GM23248 (cell line): Measurements from ENCODE around the gene CCDC196.

Source experiments
- EZH2 ChIP-seq: fragments of 200-600 bp; sonication (generic); IDR thresholded peaks from 2 replicates; pipeline ENCODE4 v1.6.1; 2018; ENCODE audit warnings: antibody characterized with exemption, mild to moderate bottlenecking; ENCODE audit not compliant: insufficient read depth, poor library complexity, severe bottlenecking
- EZH2phosphoT487 ChIP-seq: fragments of 200-600 bp; sonication (generic); IDR thresholded peaks from 2 replicates; pipeline ENCODE4 v1.6.1; 2018; ENCODE audit warnings: antibody characterized with exemption, moderate library complexity, mild to moderate bottlenecking, low read depth; ENCODE audit not compliant: insufficient read depth

DNA sequence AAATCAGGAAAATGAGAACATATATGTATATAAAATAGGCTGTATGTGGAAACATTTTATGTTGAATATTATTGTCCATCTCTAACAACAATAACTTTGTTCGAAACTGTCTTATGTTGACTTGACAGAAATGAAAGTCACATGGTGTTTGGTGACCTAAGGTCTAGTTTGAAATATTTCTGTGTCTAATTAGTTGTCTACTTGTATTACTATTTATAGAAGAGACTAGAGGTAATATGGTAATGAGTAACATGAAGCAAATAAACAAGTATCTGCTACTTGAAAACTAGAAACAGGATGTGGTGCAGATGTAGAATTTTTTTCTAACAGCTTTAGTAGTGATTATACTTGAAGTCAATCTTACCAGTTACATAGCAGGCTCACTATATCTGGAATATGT, 25.7 kb downstream of the CCDC196 start:
- TF ChIP-seq EZH2phosphoT487 (no peak), EZH2 (no peak)
